Body of pancreas (tissue), 4 donors: ENCODE results near the gene UBR4.

Experiments used
- CTCF ChIP-seq, 7 experiments: fragments of 450-650 bp in 4 of 7; fragments of 200-600 bp in 3 of 7; sonication (generic) in 3 of 7; IDR thresholded peaks; one replicate each; pipeline ENCODE4 v1.5.1; 2016 to 2019; ENCODE audit warnings: antibody characterized with exemption in 7 of 7
- POLR2A ChIP-seq, 3 donors: fragments of 450-650 bp; IDR thresholded peaks; one replicate each; pipeline ENCODE4 v1.6.1; 2016; ENCODE audit warnings: antibody characterized with exemption in 3 of 3, mild to moderate bottlenecking in 2 of 3

DNA sequence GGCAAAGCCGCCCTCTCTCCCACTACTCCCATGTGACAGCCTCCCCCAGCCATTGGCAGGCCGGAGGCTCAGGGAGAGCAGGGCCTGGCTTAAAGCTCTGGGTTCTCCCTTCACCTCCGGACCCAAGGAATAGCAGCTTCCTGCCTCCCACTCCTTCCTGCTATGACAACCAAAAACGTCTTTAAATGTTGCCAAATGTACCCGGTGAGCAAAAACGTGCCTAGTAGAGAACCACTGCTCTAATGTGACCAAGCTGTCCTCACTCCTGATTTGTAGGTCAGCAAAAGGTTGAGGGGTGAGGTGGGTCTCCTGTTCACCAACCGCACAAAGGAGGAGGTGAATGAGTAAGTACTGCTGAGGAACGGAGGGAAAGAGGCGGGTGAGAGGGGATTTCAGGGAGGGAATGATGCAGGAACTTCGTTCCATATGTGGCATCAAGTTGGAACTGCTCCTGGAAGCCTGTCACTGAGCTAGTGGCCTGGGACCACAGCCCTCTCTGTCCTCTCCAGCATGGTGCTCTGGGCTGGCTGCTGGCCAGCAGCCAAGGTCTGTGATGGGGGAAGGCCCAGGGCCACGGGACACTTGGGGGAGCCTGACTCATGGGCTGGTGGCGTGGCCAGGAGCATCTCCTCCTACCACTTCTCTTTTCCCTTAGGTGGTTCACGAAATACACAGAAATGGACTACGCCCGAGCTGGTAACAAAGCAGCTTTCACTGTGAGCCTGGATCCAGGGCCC, 47.3 kb upstream of the UBR4 start:
- TF ChIP-seq CTCF (IDR thresholded peaks at IDR 0.05) (no peak), POLR2A (IDR thresholded peaks at IDR 0.05) (no peak)
